Measurements from ENCODE around the gene TBCB. TPM values are rescaled to one million over a fixed set of nuclear protein-coding genes. Genes with fewer than 3 reads are reported as not detected.

TBCB gene
- total RNA-seq, 1 experiment from 2014 or later, result 158 TPM

DNA sequence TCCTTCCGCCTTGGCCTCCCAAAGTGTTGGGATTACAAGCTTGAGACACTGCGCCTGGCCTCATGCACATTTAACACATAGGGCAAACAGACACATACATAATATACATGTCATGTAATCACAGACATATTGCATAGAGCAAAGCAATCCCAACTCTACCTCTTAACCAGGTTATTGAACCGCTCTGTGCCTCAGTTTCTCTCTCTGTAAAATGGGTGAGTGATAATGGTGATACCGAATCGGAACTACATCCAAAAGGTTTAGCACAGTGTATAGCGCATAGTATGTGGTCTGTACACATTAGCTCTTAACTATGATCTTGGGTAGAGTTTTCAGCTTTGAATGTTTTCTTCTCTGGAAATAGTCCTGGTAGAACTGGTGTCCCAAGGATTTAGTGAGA, 29.4 kb downstream of the TBCB start:
- no peaks in the 10 kb centered on the region for H3K9me3 ChIP-seq (ENCODE audit: low read depth, low read length, poor library complexity, severe bottlenecking)
- ChIA-PET POLR2A (ENCODE audit: low non-redundant PET) (no interaction called here), CTCF (no interaction called here)
- intact Hi-C loops (cut with micrococcal nuclease; ENCODE audit: unreplicated experiment), result no loop called here
- no TSS peak for BruUV-seq (replicated peaks)
- H3K4me3 ChIP-seq (ENCODE audit: low read depth, low read length, poor library complexity, severe bottlenecking), result no peak overlapping the region
- no peak for DNase-seq (ENCODE audit: low spot score)
- H3K27me3 ChIP-seq (replicated peaks; ENCODE audit: insufficient read depth, low read depth, low read length, poor library complexity), result no peaks in the 10 kb centered on the region
- peaks cover 7% of the 10 kb centered on the region for H3K4me1 ChIP-seq (ENCODE audit: insufficient read depth, low read length, poor library complexity, severe bottlenecking)
- no peak overlapping the region for H3K27ac ChIP-seq (ENCODE audit: low read depth, low read length, poor library complexity, severe bottlenecking)
- no peak for TF ChIP-seq EZH2 (IDR thresholded peaks at IDR 0.05; ENCODE audit: borderline replicate concordance, low read depth, low read length, poor library complexity, severe bottlenecking)
- TF ChIP-seq, protein P1, sequence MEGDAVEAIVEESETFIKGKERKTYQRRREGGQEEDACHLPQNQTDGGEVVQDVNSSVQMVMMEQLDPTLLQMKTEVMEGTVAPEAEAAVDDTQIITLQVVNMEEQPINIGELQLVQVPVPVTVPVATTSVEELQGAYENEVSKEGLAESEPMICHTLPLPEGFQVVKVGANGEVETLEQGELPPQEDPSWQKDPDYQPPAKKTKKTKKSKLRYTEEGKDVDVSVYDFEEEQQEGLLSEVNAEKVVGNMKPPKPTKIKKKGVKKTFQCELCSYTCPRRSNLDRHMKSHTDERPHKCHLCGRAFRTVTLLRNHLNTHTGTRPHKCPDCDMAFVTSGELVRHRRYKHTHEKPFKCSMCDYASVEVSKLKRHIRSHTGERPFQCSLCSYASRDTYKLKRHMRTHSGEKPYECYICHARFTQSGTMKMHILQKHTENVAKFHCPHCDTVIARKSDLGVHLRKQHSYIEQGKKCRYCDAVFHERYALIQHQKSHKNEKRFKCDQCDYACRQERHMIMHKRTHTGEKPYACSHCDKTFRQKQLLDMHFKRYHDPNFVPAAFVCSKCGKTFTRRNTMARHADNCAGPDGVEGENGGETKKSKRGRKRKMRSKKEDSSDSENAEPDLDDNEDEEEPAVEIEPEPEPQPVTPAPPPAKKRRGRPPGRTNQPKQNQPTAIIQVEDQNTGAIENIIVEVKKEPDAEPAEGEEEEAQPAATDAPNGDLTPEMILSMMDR (conservative IDR thresholded peaks at IDR 0.05; ENCODE audit: low read depth, low read length), result no peak
- H3K36me3 ChIP-seq (ENCODE audit: insufficient read depth, low read length, poor library complexity, severe bottlenecking), result peaks cover 54% of the 10 kb centered on the region

DNA sequence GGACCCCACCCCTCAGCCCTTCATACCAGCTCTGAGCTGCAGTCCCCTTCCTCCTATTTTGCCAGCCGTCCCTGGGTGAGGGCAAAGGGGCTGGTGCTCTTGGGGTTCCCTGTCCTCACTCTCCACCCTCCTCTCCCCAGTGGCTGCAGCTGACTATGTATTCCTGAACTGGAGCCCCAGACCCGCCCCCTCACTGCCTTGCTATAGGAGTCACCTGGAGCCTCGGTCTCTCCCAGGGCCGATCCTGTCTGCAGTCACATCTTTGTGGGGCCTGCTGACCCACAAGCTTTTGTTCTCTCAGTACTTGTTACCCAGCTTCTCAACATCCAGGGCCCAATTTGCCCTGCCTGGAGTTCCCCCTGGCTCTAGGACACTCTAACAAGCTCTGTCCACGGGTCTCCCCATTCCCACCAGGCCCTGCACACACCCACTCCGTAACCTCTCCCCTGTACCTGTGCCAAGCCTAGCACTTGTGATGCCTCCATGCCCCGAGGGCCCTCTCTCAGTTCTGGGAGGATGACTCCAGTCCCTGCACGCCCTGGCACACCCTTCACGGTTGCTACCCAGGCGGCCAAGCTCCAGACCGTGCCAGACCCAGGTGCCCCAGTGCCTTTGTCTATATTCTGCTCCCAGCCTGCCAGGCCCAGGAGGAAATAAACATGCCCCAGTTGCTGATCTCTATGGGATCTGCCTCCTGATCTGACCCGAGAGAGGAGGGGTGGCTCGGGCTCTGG, 34.6 kb downstream of the TBCB start:
- CTCF ChIA-PET, result no interaction called here
- BruUV-seq (replicated peaks), result TSS peak; percentile 83

DNA sequence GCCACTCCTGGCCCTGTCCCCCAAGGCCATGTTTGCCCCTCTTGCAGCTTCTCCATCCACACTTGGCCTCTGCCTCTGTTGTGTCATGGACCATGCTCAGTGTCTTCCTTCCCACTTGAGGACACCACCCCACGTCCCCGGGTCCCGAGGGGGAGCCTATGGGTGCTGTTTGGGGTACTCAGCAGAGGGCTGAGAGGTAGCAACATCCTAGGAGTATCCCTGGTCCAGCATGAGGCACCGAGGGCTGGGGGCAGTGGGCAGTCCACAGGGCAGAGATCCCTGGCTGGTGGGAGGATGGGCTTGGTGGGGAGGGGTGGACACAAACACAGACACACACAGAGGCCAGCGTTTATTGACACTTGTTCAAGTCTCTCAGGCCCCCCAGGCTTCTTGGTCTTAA, 35.3 kb downstream of the TBCB start:
- intact Hi-C loops (cut with micrococcal nuclease; ENCODE audit: unreplicated experiment), result no loop called here
- TF ChIP-seq, protein P1 (conservative IDR thresholded peaks at IDR 0.05; ENCODE audit: low read depth, low read length), result no peak
- TF ChIP-seq EZH2 (IDR thresholded peaks at IDR 0.05; ENCODE audit: borderline replicate concordance, low read depth, low read length, poor library complexity, severe bottlenecking), result no peak
- Histone ChIP-seq H3K9me3 (ENCODE audit: low read depth, low read length, poor library complexity, severe bottlenecking) (no peaks in the 10 kb centered on the region), H3K4me3 (ENCODE audit: low read depth, low read length, poor library complexity, severe bottlenecking) (no peak overlapping the region), H3K36me3 (ENCODE audit: insufficient read depth, low read length, poor library complexity, severe bottlenecking) (peaks cover 40% of the 10 kb centered on the region), H3K4me1 (ENCODE audit: insufficient read depth, low read length, poor library complexity, severe bottlenecking) (no peaks in the 10 kb centered on the region), H3K27me3 (replicated peaks; ENCODE audit: insufficient read depth, low read depth, low read length, poor library complexity) (no peaks in the 10 kb centered on the region), H3K27ac (ENCODE audit: low read depth, low read length, poor library complexity, severe bottlenecking) (no peak overlapping the region)
- CTCF ChIA-PET, result no interaction called here
- BruUV-seq (replicated peaks), result no TSS peak
- POLR2A ChIA-PET (ENCODE audit: low non-redundant PET), result no interaction called here
- no peak for DNase-seq (ENCODE audit: low spot score)

More for the DNA sequence above, 34.6 kb downstream of the TBCB start:
- POLR2A ChIA-PET (ENCODE audit: low non-redundant PET), result no interaction called here
- DNase-seq (ENCODE audit: low spot score), result no peak
- no peaks in the 10 kb centered on the region for H3K4me1 ChIP-seq (ENCODE audit: insufficient read depth, low read length, poor library complexity, severe bottlenecking)
- H3K27me3 ChIP-seq (replicated peaks; ENCODE audit: insufficient read depth, low read depth, low read length, poor library complexity), result no peaks in the 10 kb centered on the region
- no peaks in the 10 kb centered on the region for H3K9me3 ChIP-seq (ENCODE audit: low read depth, low read length, poor library complexity, severe bottlenecking)
- TF ChIP-seq, protein P1 (conservative IDR thresholded peaks at IDR 0.05; ENCODE audit: low read depth, low read length), result no peak
- no peak for TF ChIP-seq EZH2 (IDR thresholded peaks at IDR 0.05; ENCODE audit: borderline replicate concordance, low read depth, low read length, poor library complexity, severe bottlenecking)
- peaks cover 48% of the 10 kb centered on the region for H3K36me3 ChIP-seq (ENCODE audit: insufficient read depth, low read length, poor library complexity, severe bottlenecking)
- no peak overlapping the region for H3K4me3 ChIP-seq (ENCODE audit: low read depth, low read length, poor library complexity, severe bottlenecking)
- intact Hi-C loops (cut with micrococcal nuclease; ENCODE audit: unreplicated experiment), result no loop called here
- no peak overlapping the region for H3K27ac ChIP-seq (ENCODE audit: low read depth, low read length, poor library complexity, severe bottlenecking)
